NCI-H187 treated with DMSO at 0.1 percent for 48 hours (cell line): ENCODE results near the gene SF3B1.
"Not testable (repeated sequence)": the region's sequence is repeated elsewhere in the genome, so short reads cannot be mapped to it uniquely, and the experiment has no call there.

Source experiments
- DNase-seq: peaks from one replicate; lab custom pipeline; 2025; lab: John Stamatoyannopoulos, UW

Gene SF3B1

DNA sequence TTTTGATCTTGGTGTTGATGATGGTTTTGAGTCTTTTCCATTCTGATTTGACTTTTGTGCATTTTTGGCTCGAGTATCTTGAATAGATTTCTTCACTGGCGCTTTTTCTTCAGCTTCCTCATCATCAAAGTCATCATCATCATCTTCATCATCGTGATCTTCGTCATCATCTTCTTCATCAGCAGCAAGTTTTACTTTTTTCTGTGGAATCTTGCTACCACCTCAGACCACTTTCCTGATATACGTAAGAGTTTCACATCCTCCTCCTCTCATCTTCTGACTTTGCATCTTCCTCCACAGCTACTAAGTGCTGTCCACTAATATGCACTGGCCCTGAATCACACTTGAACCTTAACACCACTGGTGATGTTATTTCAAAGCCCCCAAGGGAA is 54.9 kb downstream of the SF3B1 start:
- not testable (repeated sequence) for DNase-seq

DNA sequence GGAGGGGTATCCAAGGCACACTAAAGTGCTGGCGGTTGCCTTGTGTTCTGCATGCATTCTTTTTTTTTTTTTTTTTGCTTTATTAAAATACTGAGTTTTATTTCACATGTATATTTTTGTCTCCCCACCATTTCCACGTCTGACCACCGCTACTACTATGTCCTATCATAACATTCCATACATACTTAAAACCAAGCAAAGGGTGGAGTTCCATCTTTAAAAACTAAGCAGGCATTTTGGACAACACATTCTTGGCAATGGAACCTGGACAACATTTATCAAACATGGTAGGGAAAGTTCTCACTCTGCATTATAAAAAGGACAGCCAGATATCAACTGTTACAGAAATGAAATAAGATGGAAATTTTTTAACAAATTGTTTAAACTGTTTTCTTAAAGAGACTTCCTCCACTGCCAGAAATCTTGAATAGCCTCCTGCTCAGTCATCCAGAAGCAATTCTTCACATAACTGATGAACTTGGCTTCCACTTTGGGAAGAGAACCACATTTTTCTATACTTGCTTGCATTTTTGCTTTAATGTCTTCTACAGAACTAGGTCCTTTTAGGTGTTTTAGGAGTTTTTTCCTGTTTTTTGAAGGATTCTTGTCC is 55.4 kb downstream of the SF3B1 start:
- DNase-seq = not testable (repeated sequence)

DNA sequence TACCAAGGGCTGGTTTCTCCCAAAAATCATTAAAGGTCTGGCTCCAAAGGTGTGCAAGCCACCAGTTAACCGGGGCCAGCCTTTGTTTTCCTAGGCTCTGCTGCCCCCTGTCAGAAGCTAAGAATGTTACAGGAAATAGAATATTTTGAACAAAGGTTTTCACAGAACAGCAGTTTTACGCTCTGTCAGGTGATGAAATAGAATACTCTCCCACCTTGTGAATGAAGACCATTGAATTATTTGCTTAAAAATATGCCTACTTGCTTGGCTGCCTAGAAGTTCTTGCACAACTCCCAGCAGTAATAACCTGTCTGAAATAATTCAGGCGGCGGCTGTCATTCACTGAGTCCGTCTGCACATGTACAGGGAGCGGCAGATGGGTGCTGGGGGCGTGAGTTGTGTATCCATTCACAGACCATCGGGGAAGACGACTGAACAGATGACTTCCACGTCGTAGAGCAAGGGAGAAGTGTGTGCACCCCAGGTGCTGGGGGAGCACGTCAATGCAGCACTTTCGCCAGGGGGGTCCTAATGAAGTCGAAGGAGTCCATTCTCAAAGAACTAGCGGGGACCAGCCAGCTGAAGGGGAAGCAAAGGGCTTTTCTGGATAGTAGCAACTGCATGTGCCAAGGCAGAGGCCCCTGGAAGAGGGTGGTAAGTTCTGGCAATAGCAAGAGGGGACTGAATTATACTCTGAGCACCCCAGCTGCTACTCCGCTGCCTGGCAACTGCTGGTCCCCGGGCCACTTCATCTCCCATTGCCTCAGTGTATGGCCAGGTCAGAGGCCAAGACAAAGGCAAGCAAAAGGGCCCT is 56.1 kb downstream of the SF3B1 start:
- no peak for DNase-seq

DNA sequence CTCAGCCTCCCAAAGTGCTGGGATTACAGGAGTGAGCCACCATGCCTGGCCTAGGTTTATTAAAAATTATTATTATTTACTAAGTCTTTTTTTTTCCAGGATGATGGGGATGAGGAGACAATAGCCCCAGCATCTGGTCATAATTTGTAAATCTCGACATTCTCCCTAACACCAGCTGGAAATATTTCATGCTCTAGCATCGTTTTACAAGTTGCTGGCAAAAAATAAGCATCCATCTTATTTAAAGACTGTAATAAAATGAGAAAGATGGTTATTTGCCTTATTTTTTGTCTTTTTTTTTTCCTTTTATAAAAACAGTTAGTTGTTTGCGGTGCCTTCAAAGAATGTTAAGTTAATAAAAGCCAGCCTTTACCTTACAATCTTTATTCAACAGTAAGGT is 56.7 kb downstream of the SF3B1 start:
- DNase-seq = no peak

DNA sequence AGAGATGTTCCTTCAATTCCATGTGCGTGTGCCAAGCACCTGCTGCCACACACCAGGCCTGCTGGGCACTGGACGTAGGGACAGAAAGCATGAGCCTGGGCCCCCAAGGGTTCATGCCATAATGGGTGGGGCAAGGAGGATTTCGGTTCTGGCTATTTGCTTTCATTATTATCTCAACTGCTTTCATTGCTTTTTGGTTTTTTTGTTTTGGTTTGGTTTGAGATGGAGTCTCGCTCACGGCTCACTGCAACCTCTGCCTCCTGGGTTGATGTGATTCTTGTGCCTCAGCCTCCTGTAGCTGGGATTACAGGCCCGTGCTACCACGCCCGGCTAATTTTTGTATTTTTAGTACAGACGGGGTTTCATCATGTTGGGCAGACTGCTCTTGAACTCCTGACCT is 57.2 kb downstream of the SF3B1 start:
- no peak for DNase-seq

DNA sequence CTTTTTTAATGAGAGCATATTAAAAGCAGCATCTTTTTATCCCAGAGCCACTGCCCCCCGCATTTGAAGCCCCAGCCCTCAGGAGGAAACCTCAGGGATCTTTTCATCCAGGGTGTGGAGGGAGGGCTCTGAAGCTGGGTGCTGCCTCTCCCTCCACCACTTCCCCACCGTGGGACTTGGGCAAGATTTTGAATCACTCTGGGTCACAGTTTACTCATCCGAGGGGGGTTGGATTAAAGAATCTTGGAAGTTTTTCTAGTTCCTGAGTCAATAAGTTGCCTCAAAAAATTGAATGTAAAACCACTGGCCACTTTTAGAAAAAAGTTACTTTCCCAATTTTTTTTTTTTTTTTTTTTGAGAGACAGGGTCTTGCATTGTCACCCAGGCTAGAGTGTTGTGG is 62.2 kb downstream of the SF3B1 start:
- no peak for DNase-seq

DNA sequence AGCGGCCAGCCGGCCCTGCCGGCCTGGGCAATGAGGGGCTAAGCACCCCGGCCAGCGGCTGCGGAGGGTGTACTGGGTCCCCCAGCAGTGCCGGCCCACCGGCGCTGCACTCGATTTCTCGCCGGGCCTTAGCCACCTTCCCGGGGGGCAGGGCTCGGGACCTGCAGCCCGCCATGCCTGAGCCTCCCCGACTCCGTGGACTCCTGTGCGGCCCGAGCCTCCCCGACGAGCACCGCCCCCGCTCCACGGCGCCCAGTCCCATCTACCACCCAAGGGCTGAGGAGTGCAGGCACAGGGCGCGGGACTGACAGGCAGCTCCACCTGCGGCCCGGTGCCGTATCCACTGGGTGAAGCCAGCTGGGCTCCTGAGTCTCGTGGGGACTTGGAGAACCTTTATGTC is 64.2 kb downstream of the SF3B1 start:
- DNase-seq = not testable (repeated sequence)

DNA sequence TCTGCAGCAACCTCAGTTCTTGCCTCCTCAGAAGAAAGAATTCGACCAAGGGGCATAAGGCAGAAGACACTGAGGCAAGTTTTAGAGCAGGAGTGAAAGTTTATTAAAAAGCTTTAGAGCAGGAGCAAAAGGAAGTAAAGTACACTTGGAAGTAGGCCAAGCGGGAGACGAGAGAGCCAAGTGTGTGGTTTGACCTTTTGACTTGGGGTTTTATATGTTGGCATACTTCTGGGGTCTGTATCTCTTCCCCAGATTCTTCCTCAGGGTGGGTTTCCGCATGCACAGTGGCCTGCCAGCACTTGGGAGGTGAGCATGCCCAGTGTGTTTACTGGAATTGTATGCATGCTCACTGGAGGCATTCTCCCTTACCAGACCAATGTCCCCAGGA is 64.9 kb downstream of the SF3B1 start:
- no peak for DNase-seq

DNA sequence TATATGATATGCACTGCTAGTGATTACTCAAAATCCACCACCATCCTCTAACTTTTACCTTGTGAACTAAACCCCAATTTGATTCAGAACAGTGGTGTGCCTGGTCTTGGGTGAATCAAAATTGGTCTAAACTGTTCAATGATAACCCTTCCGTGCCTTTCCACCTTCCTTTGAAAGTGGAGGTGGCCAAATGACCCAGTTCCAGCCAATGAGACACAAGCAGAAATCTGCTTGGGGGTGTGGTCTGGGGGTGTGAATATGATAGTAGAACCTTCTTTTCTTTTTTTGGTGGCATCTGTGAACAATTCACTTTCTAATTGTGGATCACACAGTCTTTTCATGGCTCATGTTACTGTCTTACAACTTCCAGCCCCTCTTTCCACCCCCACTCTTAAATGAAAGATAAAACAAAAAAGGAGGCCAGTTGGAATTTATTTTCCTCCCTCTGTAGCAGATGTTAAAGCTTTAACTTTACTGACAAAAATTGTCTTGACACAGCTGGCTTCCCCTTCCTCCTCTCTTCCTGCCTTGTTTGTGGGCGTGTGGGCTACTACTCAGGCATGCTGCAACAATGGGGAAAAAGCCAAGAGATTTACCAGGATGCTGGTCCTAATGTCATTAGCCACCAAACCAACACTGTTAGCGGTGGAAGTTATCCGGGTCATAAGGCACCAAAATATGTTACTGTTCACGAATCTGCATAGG is 65.4 kb downstream of the SF3B1 start:
- DNase-seq = no peak

DNA sequence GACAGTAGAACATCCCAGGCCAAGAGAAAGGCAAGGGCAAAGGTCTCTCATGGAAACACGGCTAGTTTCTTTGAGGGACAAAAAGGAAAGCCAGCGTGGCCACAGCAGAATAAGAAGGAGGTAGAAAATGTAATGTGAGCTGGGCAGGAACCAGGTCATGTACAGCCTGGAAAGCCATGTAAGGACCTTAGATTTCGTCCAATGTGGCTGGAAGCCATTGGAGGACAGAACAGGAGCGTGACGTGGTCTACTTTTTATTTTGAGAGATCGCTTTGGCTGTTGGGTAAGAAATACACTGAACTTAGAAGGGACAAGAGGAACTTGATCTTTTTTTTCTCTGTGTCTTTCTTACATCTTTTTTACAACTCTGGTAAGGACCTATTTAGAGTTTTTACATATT is 66.4 kb downstream of the SF3B1 start:
- no peak for DNase-seq

DNA sequence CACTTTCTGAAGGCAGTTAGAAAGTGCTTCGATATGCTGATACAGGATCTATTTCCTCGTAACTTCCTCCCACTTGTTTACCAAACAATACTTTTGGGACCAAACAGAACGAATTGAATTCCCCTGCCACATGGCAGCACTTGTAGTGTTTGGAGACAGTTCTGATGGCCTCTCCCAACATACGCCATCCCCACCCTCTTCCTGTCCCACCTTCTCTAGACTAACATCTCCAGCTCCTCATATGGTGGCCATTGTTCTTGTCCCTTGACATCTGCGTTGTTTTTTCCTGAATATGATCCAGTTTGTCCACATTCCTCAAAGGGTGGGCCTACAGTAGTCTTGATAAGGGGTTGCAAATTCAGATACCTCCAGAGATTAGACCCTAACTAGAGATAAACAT is 70.8 kb downstream of the SF3B1 start:
- no peak for DNase-seq

DNA sequence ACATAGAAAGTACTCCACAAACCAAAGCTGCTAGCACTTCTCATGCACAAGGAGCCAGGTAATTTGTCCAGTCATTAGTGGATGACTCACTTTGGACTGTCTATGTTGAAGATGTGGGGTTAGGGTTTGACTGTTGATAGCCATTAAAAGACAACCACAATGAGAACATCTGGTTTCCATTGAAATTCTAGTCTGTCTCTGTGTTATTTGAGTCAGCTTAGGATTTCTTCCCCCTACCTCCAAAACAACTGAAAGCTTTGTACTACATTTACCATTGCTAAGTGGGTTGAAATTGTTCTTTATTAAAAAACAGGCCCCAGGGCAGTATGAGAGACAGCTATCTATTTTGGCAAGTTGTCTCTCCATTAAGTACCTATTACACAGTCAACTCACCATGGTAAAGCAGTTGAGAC is 74.1 kb downstream of the SF3B1 start:
- DNase-seq = no peak

DNA sequence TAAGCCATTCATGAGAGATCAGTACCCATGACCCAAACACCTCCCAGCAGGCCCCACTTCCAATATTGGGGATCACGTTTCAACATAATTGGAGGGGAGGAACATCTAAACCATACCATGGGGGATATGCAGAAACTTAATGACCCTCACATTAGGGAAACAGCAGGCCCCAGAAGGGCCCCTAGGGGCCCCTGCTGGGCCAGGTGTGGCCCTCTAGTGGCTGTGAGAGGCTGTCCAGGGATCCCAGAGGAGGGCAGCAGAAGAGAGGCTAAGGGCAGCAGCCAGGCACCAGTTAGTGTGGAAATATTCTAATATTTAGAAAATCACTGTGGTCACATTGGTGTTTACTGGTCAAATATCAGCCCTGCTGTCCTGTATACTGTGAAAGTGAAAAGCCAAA is 75.0 kb downstream of the SF3B1 start:
- DNase-seq = no peak

DNA sequence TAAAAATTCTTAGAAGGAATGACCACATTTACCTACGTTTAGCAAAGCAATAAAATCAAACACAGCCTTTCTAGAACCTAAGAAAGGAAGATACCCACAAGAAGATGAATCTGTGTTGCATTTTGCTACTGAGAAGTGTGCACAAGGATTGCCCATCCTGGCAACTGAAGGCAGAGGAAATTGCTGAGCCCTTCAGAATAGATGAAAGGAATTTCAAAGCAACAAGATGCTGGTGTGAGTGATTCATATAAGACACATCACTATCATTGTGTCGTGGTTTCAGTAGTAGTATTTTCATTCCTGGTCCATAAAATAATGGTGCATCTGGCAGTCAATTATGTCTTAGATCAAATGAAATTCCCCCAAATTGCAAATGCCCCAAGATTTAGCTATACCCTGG is 75.9 kb downstream of the SF3B1 start:
- DNase-seq = no peak

DNA sequence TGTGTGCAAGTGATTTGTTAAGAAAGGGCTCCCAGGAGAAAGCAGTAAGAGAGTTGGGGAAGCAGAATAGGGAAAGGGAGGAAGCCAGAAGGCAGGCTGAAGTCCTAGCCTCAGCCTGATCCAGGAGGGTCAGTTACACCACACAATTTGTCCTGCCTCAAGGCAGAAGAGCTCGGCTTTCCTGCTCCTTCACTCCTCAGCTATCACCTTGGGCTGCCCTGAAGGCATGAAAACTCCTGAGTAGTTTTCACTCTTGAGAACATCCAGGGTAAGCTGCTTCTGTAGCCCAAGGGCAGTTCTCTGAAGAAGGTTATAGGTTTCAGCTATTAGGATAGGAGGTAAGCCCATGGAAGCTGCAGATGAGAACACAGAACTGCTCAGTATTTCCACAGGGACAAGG is 76.8 kb downstream of the SF3B1 start:
- DNase-seq = no peak

DNA sequence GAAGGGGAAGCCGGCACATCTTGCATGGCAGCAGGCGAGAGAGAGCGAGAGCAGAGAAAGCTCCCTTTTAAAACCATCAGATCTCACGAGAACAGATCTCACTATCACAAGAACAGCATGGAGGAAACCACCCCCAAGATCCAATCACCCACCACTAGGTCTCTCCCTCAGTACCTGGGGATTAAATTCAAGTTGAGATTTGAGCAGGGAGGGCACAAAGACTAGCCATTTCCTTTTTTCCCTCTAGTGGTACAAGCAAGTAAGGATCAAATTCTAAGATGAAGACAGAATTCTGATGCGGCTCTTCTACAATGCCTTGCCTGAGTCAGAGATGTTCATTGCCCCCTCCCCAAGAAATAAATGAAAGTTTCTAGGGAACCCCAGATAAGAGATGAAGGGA is 78.7 kb downstream of the SF3B1 start:
- no peak for DNase-seq

DNA sequence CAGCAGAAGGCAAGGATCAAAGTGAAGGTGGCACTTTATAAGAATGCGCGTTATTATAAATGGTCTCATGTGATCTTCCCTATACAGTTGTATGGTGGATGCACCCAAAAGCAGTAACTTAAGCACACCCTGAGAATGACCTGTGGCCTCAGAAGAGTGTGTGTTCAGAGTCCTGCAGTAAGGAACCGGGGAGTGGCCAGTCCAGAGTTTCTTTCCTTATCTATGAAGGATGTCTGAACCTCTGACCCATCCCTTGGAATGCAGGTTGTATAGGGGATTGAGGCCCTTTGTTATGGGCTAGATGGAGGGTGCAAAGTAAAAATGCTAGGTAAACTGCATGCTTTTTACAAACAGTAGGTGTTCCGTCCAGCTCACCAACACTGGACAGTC is 80.7 kb downstream of the SF3B1 start:
- no peak for DNase-seq

DNA sequence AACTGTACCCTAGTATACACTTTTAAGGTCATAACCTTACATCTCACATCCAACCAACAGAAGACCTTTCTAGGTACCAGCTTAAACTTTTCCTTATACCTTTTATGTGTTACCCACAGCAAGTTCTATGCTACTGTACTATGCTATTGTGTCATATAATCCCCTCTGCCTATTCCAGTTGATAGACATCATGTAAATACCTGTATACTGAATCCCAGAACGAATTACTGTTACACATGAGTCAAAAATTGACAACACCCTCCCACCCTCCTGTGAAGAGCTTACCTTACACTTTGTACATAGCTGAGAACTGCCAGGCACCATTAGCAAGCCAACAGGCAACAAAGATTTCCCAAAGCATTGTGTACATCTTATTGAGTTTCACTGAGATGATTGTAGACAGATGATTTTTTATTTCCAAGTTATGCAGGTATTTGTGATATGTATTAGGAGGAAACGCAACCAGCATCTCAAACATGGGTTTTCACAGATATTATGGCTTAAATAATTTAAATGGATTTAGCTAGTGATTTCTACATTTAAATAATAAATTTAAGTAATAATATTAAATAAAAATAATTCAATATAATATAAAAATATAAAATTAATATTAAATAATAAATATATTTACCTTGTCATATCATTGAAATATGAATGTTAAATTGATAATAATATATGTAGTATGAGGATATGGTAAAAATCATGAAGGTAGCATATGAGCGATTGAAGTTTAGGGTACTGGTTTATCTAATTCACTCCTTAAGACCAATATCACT is 81.2 kb downstream of the SF3B1 start:
- DNase-seq = no peak

DNA sequence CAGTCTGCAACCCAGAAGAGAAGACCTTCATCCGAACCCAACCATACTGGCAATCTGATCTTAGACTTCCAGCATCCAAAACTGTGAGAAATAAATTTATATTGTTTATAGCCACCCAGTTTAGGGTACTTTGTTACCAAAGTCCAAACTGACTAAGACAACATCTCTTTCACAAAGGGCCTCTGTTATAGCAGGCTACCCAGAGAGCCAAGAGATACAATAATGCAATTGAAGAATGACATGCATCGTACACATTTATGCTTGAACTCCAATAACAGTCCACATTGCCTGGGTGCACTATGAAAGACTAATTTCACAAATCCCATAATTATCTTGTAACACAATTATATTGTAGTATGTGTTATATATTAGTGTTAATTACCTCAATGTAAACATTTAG is 85.1 kb downstream of the SF3B1 start:
- no peak for DNase-seq

DNA sequence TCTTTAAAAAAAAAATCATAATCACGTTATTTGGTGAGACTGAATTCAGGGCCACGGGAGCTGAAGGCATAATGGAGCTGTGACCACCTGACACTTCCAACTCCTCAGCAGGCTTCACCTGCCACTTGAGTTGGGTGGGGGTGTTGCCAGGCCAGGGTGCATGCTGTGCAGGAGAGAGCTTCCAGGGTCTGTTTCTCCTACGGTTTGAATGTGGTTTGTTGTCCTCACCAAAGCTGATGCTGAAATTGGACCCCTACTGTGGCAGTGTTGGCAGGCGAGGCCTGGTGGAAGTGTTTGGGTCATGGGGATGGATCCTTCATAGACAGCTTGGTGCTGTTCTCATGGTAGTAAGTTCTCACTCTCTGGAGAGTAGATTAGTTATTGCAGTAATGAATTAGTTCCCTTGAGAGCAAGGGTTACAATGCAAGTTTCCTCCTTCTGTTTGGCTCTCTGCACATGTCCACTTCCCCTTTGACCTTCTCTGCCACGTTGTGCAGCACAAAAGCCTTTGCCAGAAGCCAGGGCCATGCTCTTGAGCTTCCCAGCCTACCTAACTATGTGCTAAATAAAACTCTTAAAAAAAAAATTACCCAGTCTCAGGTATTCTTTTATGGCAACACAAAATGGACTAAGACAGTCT is 86.0 kb downstream of the SF3B1 start:
- DNase-seq = no peak

DNA sequence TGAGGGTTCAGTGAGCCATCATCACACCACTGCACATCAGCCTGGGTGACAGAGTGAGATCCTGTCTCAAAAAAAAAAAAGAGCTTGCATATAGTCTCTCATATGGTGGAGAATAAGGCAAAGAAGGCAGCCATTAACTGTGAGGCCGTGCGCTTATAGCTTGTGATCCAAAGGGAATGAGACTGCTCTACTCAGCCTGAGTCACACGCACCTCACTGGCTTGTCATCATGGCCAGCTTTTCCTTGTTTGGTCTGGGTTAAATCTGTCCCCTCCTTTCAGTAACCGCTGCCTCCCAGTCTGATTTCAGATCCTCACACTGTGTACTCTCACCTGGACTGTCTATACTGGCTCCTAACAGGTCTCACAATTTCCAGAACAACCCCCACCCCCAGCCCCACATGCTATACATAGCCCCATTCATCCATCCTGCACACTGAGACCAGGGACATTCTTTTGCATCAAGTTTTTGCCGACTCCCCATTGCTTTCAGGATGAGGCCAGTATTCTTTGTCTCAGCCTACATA is 88.9 kb downstream of the SF3B1 start:
- DNase-seq = no peak

DNA sequence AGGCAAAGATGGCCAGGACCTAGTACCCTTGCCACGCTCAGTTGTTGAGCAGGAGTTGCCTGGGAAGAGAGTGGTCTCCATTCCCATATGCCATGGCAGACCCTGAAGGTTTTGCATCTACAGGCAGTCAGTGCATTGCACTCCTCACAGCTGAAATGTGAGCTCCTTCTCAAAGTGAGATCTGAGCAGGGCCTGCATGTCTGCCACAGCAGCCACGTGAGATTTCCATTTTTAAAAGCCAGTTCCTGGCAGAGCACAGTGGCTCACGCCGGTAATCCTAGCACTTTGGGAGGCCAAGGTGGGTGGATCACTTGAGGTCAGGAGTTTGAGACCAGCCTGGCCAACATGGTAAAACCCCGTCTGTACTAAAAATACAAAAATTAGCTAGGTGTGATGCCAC is 90.9 kb downstream of the SF3B1 start:
- not testable (repeated sequence) for DNase-seq
